B cell (primary cell): ENCODE data around the gene ADH4. TPM values are rescaled to one million over a fixed set of nuclear protein-coding genes. Genes with fewer than 3 reads are reported as not detected.
"Not testable (repeated sequence)": the region's sequence is repeated elsewhere in the genome, so short reads cannot be mapped to it uniquely, and the experiment has no call there.

Experiments used
- ATAC-seq: fragments of 200-7000 bp; cut with Tn5 transposase; one replicate; pipeline ENCODE4 v1.10.0; 2021; ENCODE audit warnings: low read depth, mild to moderate bottlenecking, moderate number of reproducible peaks, moderate library complexity
- CTCF ChIA-PET: fragments of 350-600 bp; sonication (Branson Sonifier 250); formaldehyde crosslinking; loops from one replicate; lab custom pipeline; 2021; ENCODE audit warnings: antibody characterized with exemption, inconsistent platforms; lab: Charles Lee
- POLR2A ChIA-PET: fragments of 350-600 bp; sonication (Branson Sonifier 250); formaldehyde crosslinking; loops from one replicate; lab custom pipeline; 2021; ENCODE audit warnings: antibody characterized with exemption; lab: Charles Lee
- DNase-seq: peaks from one replicate; pipeline ENCODE4 v3.0.0; 2013
- H2AFZ ChIP-seq: 2 replicates; pipeline ENCODE4 v1.6.1; 2012; ENCODE audit warnings: mild to moderate bottlenecking, low read depth, low read length; ENCODE audit not compliant: insufficient read depth, poor library complexity, severe bottlenecking
- H3K27ac ChIP-seq, 2 donors: 1 replicate in 1 of 2; 2 replicates in 1 of 2; pipeline ENCODE4 v1.5.1; 2012 to 2013; ENCODE audit warnings: low read length in 2 of 2, mild to moderate bottlenecking in 2 of 2, moderate library complexity in 1 of 2
- H3K27me3 ChIP-seq, 4 experiments: fragments of 200-600 bp in 1 of 4; sonication (generic) in 1 of 4; replicated peaks in 1 of 4; 1 replicate in 2 of 4; 2 replicates in 2 of 4; pipeline versions ENCODE4 v1.6.1 to v1.7.0; 2013 to 2016; ENCODE audit warnings: low read length in 3 of 4, mild to moderate bottlenecking in 2 of 4, mixed read lengths in 1 of 4, moderate library complexity in 1 of 4; ENCODE audit not compliant: insufficient read depth in 4 of 4, control insufficient read depth in 3 of 4; ENCODE audit errors: control extremely low read depth in 1 of 4
- H3K36me3 ChIP-seq, 2 experiments: replicated peaks in 1 of 2; 1 replicate in 1 of 2; 2 replicates in 1 of 2; pipeline versions ENCODE4 v1.6.1 to v1.7.1; 2013; ENCODE audit warnings: low read length in 1 of 2; ENCODE audit not compliant: insufficient read depth in 2 of 2, control insufficient read depth in 1 of 2; ENCODE audit errors: control extremely low read depth in 1 of 2, extremely low read depth in 1 of 2
- H3K4me1 ChIP-seq, 2 donors: fragments of 200-600 bp in 1 of 2; sonication (generic) in 1 of 2; 1 replicate in 1 of 2; 2 replicates in 1 of 2; pipeline versions ENCODE4 v1.5.1 to v1.6.1; 2013 to 2017; ENCODE audit warnings: low read length in 2 of 2; ENCODE audit not compliant: control insufficient read depth in 2 of 2, insufficient read depth in 2 of 2
- H3K4me2 ChIP-seq: replicated peaks from 2 replicates; pipeline ENCODE3; 2012; ENCODE audit warnings: mild to moderate bottlenecking, low read depth, low read length; ENCODE audit not compliant: poor library complexity, severe bottlenecking
- H3K4me3 ChIP-seq, 5 experiments: fragments of 200-600 bp in 1 of 5; sonication (generic) in 1 of 5; 1 replicate in 3 of 5; 2 replicates in 2 of 5; pipeline versions ENCODE4 v1.5.1 to v1.7.0; 2011 to 2016; ENCODE audit warnings: low read length in 4 of 5, mild to moderate bottlenecking in 4 of 5, low read depth in 2 of 5, control low read depth in 1 of 5, moderate library complexity in 1 of 5; ENCODE audit not compliant: insufficient read depth in 1 of 5; ENCODE audit errors: control extremely low read depth in 1 of 5, extremely low read depth in 1 of 5
- H3K79me2 ChIP-seq: fragments of 200-600 bp; sonication (generic); one replicate; pipeline ENCODE4 v1.6.0; 2016; ENCODE audit warnings: low read length; ENCODE audit not compliant: control insufficient read depth, insufficient read depth
- H3K9ac ChIP-seq: fragments of 200-600 bp; sonication (generic); 2 replicates; pipeline ENCODE4 v1.6.1; 2017; ENCODE audit warnings: mild to moderate bottlenecking, low read length, moderate library complexity
- H3K9me3 ChIP-seq, 3 donors: one replicate each; pipeline versions ENCODE4 v1.6.1 to v1.7.1; 2013; ENCODE audit warnings: low read length in 2 of 3; ENCODE audit not compliant: control insufficient read depth in 2 of 3, insufficient read depth in 1 of 3; ENCODE audit errors: control extremely low read depth in 1 of 3
- H4K20me1 ChIP-seq: 2 replicates; pipeline ENCODE4 v1.6.0; 2012; ENCODE audit warnings: mild to moderate bottlenecking, low read length; ENCODE audit not compliant: insufficient read depth, control insufficient read depth, poor library complexity, severe bottlenecking
- H3K27ac Mint-ChIP-seq: one replicate; pipeline ENCODE4 v1.8.0; 2021; ENCODE audit warnings: mixed read lengths
- H3K27me3 Mint-ChIP-seq: one replicate; pipeline ENCODE4 v1.8.0; 2021; ENCODE audit warnings: mixed read lengths
- H3K4me1 Mint-ChIP-seq: one replicate; pipeline ENCODE4 v1.8.0; 2021; ENCODE audit warnings: mixed read lengths
- H3K4me3 Mint-ChIP-seq: one replicate; pipeline ENCODE4 v1.8.0; 2021; ENCODE audit warnings: mixed read lengths
- H3K9me3 Mint-ChIP-seq: one replicate; pipeline ENCODE4 v1.8.0; 2022; ENCODE audit warnings: mixed read lengths; ENCODE audit not compliant: insufficient read depth
- CTCF ChIP-seq: fragments of 200-600 bp; IDR thresholded peaks from one replicate; pipeline ENCODE4 v1.8.0; 2022; ENCODE audit warnings: antibody characterized with exemption, mild to moderate bottlenecking
- EZH2 ChIP-seq: IDR thresholded peaks from 2 replicates; pipeline ENCODE4 v1.6.1; 2012; ENCODE audit warnings: borderline replicate concordance, low read depth, mild to moderate bottlenecking, moderate library complexity, low read length; ENCODE audit not compliant: insufficient read depth, poor library complexity, severe bottlenecking
- WGBS: methylation state at CpG from one replicate; pipeline ENCODE4 v1.1.5; 2013; ENCODE audit warnings: missing lambda C conversion rate; ENCODE audit not compliant: insufficient coverage; 5-methylcytosine and 5-hydroxymethylcytosine counted together
- intact Hi-C: fragments of 100-400 bp; cut with micrococcal nuclease; formaldehyde crosslinking; loops from one replicate; pipeline ENCODE4 v1.10.0; 2022
- polyA plus RNA-seq: library from polyadenylated mRNA; depleted of rRNA; stranded (reverse); fragments of >200 nt; gene quantifications from 2 replicates; pipeline ENCODE4 v1.2.3, GENCODE V29; 2012
- total RNA-seq, 2 donors: library from RNA; stranded (reverse); fragments of 120-200 nt in 1 of 2; gene quantifications; 1 replicate in 1 of 2; 2 replicates in 1 of 2; pipeline versions ENCODE4 v1.2.3 to v1.2.4, GENCODE V29; 2013 to 2022

ADH4 gene
- total and polyA plus RNA-seq, 2 donors (not counting 1 experiment from before 2014, with no cell fraction given) = not detected

GRCh38 chr4:99084595-99084994 is 59.5 kb downstream of the ADH4 start:
- H3K9me3 ChIP-seq = no peaks in the 10 kb centered on the region
- POLR2A ChIA-PET = no interaction called here
- WGBS = 100% methylated on average over 1 of the region's 2 CpGs
- Mint-ChIP-seq H3K27ac (no peak overlapping the region), H3K4me3 (no peak overlapping the region), H3K9me3 (no peaks in the 10 kb centered on the region), H3K4me1 (peaks cover 35% of the 10 kb centered on the region), H3K27me3 (no peaks in the 10 kb centered on the region)
- no peak overlapping the region for H3K4me2 ChIP-seq
- H3K27me3 ChIP-seq = no peaks in the 10 kb centered on the region
- no peaks in the 10 kb centered on the region for H4K20me1 ChIP-seq
- peaks cover 34% of the 10 kb centered on the region for H3K79me2 ChIP-seq
- H2AFZ ChIP-seq = no peak overlapping the region
- H3K27ac ChIP-seq = no peak overlapping the region
- DNase-seq (no peak), ATAC-seq (no peak)
- CTCF ChIA-PET = no interaction called here
- intact Hi-C loops = no loop called here
- H3K9ac ChIP-seq = no peak overlapping the region
- H3K4me3 ChIP-seq = no peak overlapping the region
- TF ChIP-seq EZH2 = no peak
- TF ChIP-seq CTCF = no peak
- peaks cover 6 to 49% of the 10 kb centered on the region in 2 experiments for H3K36me3 ChIP-seq
- H3K4me1 ChIP-seq = peaks cover 10 to 20% of the 10 kb centered on the region in 2 donors

GRCh38 chr4:99082192-99082591 is 61.9 kb downstream of the ADH4 start:
- H3K4me2 ChIP-seq = no peak overlapping the region
- H3K9me3 ChIP-seq = no peaks in the 10 kb centered on the region
- no peaks in the 10 kb centered on the region for H3K27me3 Mint-ChIP-seq
- no peaks in the 10 kb centered on the region for H4K20me1 ChIP-seq
- no peaks in the 10 kb centered on the region for H3K9me3 Mint-ChIP-seq
- ChIA-PET POLR2A (no interaction called here), CTCF (no interaction called here)
- intact Hi-C loops = no loop called here
- no peak for ATAC-seq
- no peak overlapping the region for H3K4me3 ChIP-seq
- H3K4me3 Mint-ChIP-seq = no peak overlapping the region
- H3K27ac Mint-ChIP-seq = no peak overlapping the region
- H3K27ac ChIP-seq = no peak overlapping the region
- H3K36me3 ChIP-seq = peaks cover 6 to 72% of the 10 kb centered on the region in 2 experiments
- TF ChIP-seq CTCF = no peak
- peaks cover 15% of the 10 kb centered on the region for H3K4me1 Mint-ChIP-seq
- H3K4me1 ChIP-seq = peaks cover under 1 to 6% of the 10 kb centered on the region in 2 donors
- H3K9ac ChIP-seq = no peak overlapping the region
- H3K27me3 ChIP-seq = no peaks in the 10 kb centered on the region
- H3K79me2 ChIP-seq = peaks cover 11% of the 10 kb centered on the region
- WGBS = 67% methylated on average over 1 of the region's 5 CpGs
- DNase-seq = no peak
- no peak overlapping the region for H2AFZ ChIP-seq

GRCh38 chr4:99080869-99081268 is 63.2 kb downstream of the ADH4 start:
- WGBS = no CpG with 5 or more reads among the region's 6 CpGs
- ATAC-seq, DNase-seq, H4K20me1 ChIP-seq, H3K27ac Mint-ChIP-seq, H3K9me3 Mint-ChIP-seq, POLR2A ChIA-PET, H3K27me3 ChIP-seq, H3K27me3 Mint-ChIP-seq, H3K27ac ChIP-seq, H3K4me3 Mint-ChIP-seq, H3K4me2 ChIP-seq, H3K9me3 ChIP-seq, H2AFZ ChIP-seq, H3K9ac ChIP-seq, H3K4me1 ChIP-seq, H3K4me3 ChIP-seq, H3K4me1 Mint-ChIP-seq, H3K79me2 ChIP-seq, intact Hi-C loops: not testable (repeated sequence)
- CTCF ChIA-PET = interaction anchor here (0.7 kb wide), 1 partner anchor 85 kb away, joined by 6 read pairs; the partner anchor contains the start of gene METAP1
- peaks cover 6 to 85% of the 10 kb centered on the region in 2 experiments for H3K36me3 ChIP-seq
